HepG2 (cell line): Measurements from ENCODE around the gene ZKSCAN4. TPM values are rescaled to one million over a fixed set of nuclear protein-coding genes. Genes with fewer than 3 reads are reported as not detected.
A peak's percentile ranks its signal among the peaks of the same experiment; 100 is the strongest.

Experiments
- ATAC-seq: fragments of 200-7000 bp; cut with Tn5 transposase; 3 replicates; pipeline ENCODE4 v1.9.1; 2020; ENCODE audit warnings: mild to moderate bottlenecking, moderate library complexity
- BruUV-seq: library from RNA; stranded (reverse); fragments of 400-500 nt; replicated peaks from 2 replicates; lab custom pipeline; 2021; lab: Mats Ljungman, UMichigan
- CTCF ChIA-PET: fragments of 300-600 bp; formaldehyde crosslinking; extraction: SDS; loops from one replicate; lab custom pipeline; 2021; ENCODE audit warnings: low total read pairs, inconsistent platforms, low intra/inter-chr PET ratio; lab: Yijun Ruan, JAX
- POLR2A ChIA-PET: fragments of 350-600 bp; sonication (Branson Sonifier 250); formaldehyde crosslinking; loops from one replicate; lab custom pipeline; 2020; ENCODE audit warnings: antibody characterized with exemption, inconsistent platforms; lab: Yijun Ruan, JAX
- DNase-seq: peaks from one replicate; pipeline ENCODE4 v3.0.0-alpha.2; 2015; ENCODE audit warnings: low spot score
- FAIRE-seq: peaks from 3 replicates; lab custom pipeline; 2011; peaks lifted over from hg19 to GRCh38; lab: Jason Lieb, UNC
- H2AFZ ChIP-seq: one replicate; pipeline ENCODE4 v1.6.1; 2011; ENCODE audit warnings: low read length, inconsistent platforms
- H3K27ac ChIP-seq: fragments of 300-600 bp; 3 replicates; pipeline ENCODE4 v1.8.0; 2011; ENCODE audit warnings: mixed run types, mild to moderate bottlenecking, mixed read lengths, low read length, inconsistent platforms; ENCODE audit not compliant: insufficient read depth; ENCODE audit errors: extremely low read length
- H3K27me3 ChIP-seq, 2 experiments: fragments of 200-600 bp in 1 of 2; 2 replicates in 1 of 2; 3 replicates in 1 of 2; pipeline versions ENCODE4 v1.6.0 to v1.8.0; 2011; ENCODE audit warnings: low read length in 2 of 2, mild to moderate bottlenecking in 2 of 2, moderate library complexity in 2 of 2, inconsistent platforms in 1 of 2; ENCODE audit not compliant: insufficient read depth in 2 of 2, control insufficient read depth in 1 of 2
- H3K36me3 ChIP-seq, 2 experiments: fragments of 200-600 bp in 1 of 2; replicated peaks in 1 of 2; 2 replicates in 1 of 2; 3 replicates in 1 of 2; pipeline versions ENCODE4 v1.5.1 to v1.8.0; 2011; ENCODE audit warnings: low read length in 2 of 2, inconsistent platforms in 1 of 2; ENCODE audit not compliant: insufficient read depth in 2 of 2, control insufficient read depth in 1 of 2
- H3K4me1 ChIP-seq: 2 replicates; pipeline ENCODE4 v1.5.1; 2012; ENCODE audit warnings: low read length, inconsistent platforms; ENCODE audit not compliant: insufficient read depth
- H3K4me2 ChIP-seq: 2 replicates; pipeline ENCODE4 v1.6.0; 2011; ENCODE audit warnings: low read depth, low read length, inconsistent platforms
- H3K4me3 ChIP-seq, 3 experiments: fragments of 200-600 bp in 1 of 3; sonication (generic), shearing (Covaris generic) in 1 of 3; replicated peaks in 1 of 3; 2 replicates each; pipeline ENCODE4 v1.5.1; 2011 to 2016; ENCODE audit warnings: low read length in 3 of 3, inconsistent platforms in 2 of 3, low read depth in 2 of 3, mild to moderate bottlenecking in 2 of 3, control low read depth in 1 of 3, mixed read lengths in 1 of 3; ENCODE audit not compliant: insufficient read depth in 1 of 3
- H3K79me2 ChIP-seq: one replicate; pipeline ENCODE4 v1.6.1; 2011; ENCODE audit warnings: low read length, inconsistent platforms; ENCODE audit not compliant: insufficient read depth
- H3K9ac ChIP-seq: 2 replicates; pipeline ENCODE4 v1.6.0; 2011; ENCODE audit warnings: mild to moderate bottlenecking, low read depth, low read length, inconsistent platforms; ENCODE audit not compliant: insufficient read depth
- H3K9me3 ChIP-seq: 2 replicates; pipeline ENCODE4 v1.5.1; 2012; ENCODE audit warnings: mild to moderate bottlenecking, low read length
- H4K20me1 ChIP-seq: 2 replicates; pipeline ENCODE4 v1.6.0; 2011; ENCODE audit warnings: inconsistent platforms, mild to moderate bottlenecking, low read length, moderate library complexity; ENCODE audit not compliant: insufficient read depth
- MAFF ChIP-seq: IDR thresholded peaks from 2 replicates; pipeline ENCODE4 v1.6.1; 2011; ENCODE audit warnings: low read depth, low read length, improper control_type of control experiment
- MAFK ChIP-seq, 2 experiments: IDR thresholded peaks in 1 of 2; conservative IDR thresholded peaks in 1 of 2; 2 replicates each; pipeline ENCODE4 v1.6.1; 2011; ENCODE audit warnings: improper control_type of control experiment in 2 of 2, low read length in 2 of 2
- MED13 ChIP-seq: sonication (generic); formaldehyde crosslinking; IDR thresholded peaks from 2 replicates; pipeline ENCODE4 v1.5.0; 2020; ENCODE audit warnings: missing genetic modification reagents
- MED8 ChIP-seq: sonication (generic); formaldehyde crosslinking; IDR thresholded peaks from 2 replicates; pipeline ENCODE4 v1.8.1; 2023; ENCODE audit warnings: mild to moderate bottlenecking, missing genetic modification reagents; ENCODE audit not compliant: insufficient replicate concordance
- MEIS2 ChIP-seq: sonication (generic); formaldehyde crosslinking; IDR thresholded peaks from 2 replicates; pipeline ENCODE4 v1.9.0; 2021; ENCODE audit warnings: mild to moderate bottlenecking, missing genetic modification reagents
- MLX ChIP-seq: IDR thresholded peaks from 2 replicates; pipeline ENCODE4 v1.6.1; 2016
- ZKSCAN1 ChIP-seq: fragments of 150-350 bp; IDR thresholded peaks from 2 replicates; pipeline ENCODE4 v1.6.1; 2014; ENCODE audit warnings: low read length
- ZNF24 ChIP-seq: fragments of 450-650 bp; IDR thresholded peaks from 2 replicates; pipeline ENCODE4 v1.6.1; 2017; ENCODE audit warnings: antibody characterized with exemption, mild to moderate bottlenecking
- ZNF362 ChIP-seq: sonication (generic); formaldehyde crosslinking; IDR thresholded peaks from 2 replicates; pipeline ENCODE4 v1.4.0; 2020; ENCODE audit warnings: missing genetic modification reagents, mild to moderate bottlenecking, borderline replicate concordance
- ZNF512 ChIP-seq: sonication (generic); formaldehyde crosslinking; IDR thresholded peaks from 2 replicates; pipeline ENCODE4 v1.4.0; 2020; ENCODE audit warnings: mild to moderate bottlenecking, missing genetic modification reagents
- ZNF549 ChIP-seq: sonication (generic); formaldehyde crosslinking; IDR thresholded peaks from 2 replicates; pipeline ENCODE4 v1.5.0; 2020; ENCODE audit warnings: missing genetic modification reagents
- ZNF564 ChIP-seq: sonication (generic); formaldehyde crosslinking; IDR thresholded peaks from 2 replicates; pipeline ENCODE4 v1.8.1; 2023; ENCODE audit warnings: mild to moderate bottlenecking, missing genetic modification reagents
- WGBS: methylation state at CpG from one replicate; pipeline ENCODE4 v1.1.6; 2017; ENCODE audit warnings: low lambda C conversion rate; 5-methylcytosine and 5-hydroxymethylcytosine counted together
- in situ Hi-C: cut with HindIII; loops from 2 replicates; pipeline ENCODE4 v1.10.0; 2017; ENCODE audit warnings: low pct_unique_long_range_greater_than_20kb; ENCODE audit not compliant: extremely low pct_ligation_motif_present
- intact Hi-C: fragments of 100-400 bp; cut with micrococcal nuclease; formaldehyde crosslinking; loops from one replicate; pipeline ENCODE4 v1.10.0; 2022; ENCODE audit not compliant: unreplicated experiment
- polyA plus RNA-seq, 8 experiments: library from polyadenylated mRNA; depleted of rRNA in 3 of 8; stranded (reverse) in 7 of 8; unstranded in 1 of 8; fragments of >200 nt; fragmentation: Illumina TruSeq in 4 of 8; extraction: Trizol in 4 of 8; gene quantifications; 2 replicates each; pipeline versions ENCODE4 v1.2.1 to v1.2.3, GENCODE V29; 2011 to 2016; ENCODE audit warnings: low read depth in 4 of 8, missing spikeins in 1 of 8, mixed read lengths in 1 of 8; ENCODE audit not compliant: insufficient read depth in 1 of 8
- total RNA-seq, 5 experiments: library from RNA; depleted of rRNA; stranded (reverse); fragments of >200 nt; fragmentation: Illumina TruSeq; extraction: Trizol; gene quantifications; 2 replicates each; pipeline ENCODE4 v1.2.3, GENCODE V29; 2016; ENCODE audit warnings: low read depth in 1 of 5

Gene ZKSCAN4
- total and polyA plus RNA-seq, 2 of the 13 experiments (the other 11 are each of a cell fraction or from before 2014, with no cell fraction given): 2.9 to 7.8 TPM

- POLR2A ChIA-PET: no interaction called here
- no peak for FAIRE-seq
- peaks cover 12 to 37% of the 10 kb centered on the region in 2 experiments for H3K36me3 ChIP-seq
These were observed 8.1 kb downstream of the ZKSCAN4 start for GRCh38 chr6:28243946-28244345.

More at GRCh38 chr6:28243946-28244345, 8.1 kb downstream of the ZKSCAN4 start:
- 100% methylated on average over 3 of the region's 3 CpGs for WGBS
- H3K4me2 ChIP-seq: no peak overlapping the region
- no peak overlapping the region for H2AFZ ChIP-seq
- no peaks in the 10 kb centered on the region for H4K20me1 ChIP-seq
- H3K9ac ChIP-seq: no peak overlapping the region
- CTCF ChIA-PET: no interaction called here
- no peak overlapping the region for H3K4me3 ChIP-seq
- in situ Hi-C loops: no loop called here
- intact Hi-C loops: no loop called here
- H3K9me3 ChIP-seq: no peaks in the 10 kb centered on the region
- ATAC-seq (no peak), DNase-seq (no peak)
- TF ChIP-seq ZNF362 (CRISPR knock-in tag) (no peak), ZNF549 (no peak), MED8 (no peak), ZNF24 (no peak), ZKSCAN1 (no peak), MAFF (peak; percentile 63), MAFK (conservative IDR thresholded peaks at IDR 0.05 in 1 of 2, IDR thresholded peaks at IDR 0.05 in 1 of 2; ENCODE audit: low read length in 2 of 2) (peak; percentile 16 to 64; a peak in 2 of 4 replicates), MLX (CRISPR knock-in tag) (no peak), MED13 (CRISPR knock-in tag) (no peak), ZNF512 (no peak), MEIS2 (CRISPR knock-in tag) (no peak), ZNF564 (CRISPR knock-in tag) (no peak)
- H3K27ac ChIP-seq: no peak overlapping the region
- no peaks in the 10 kb centered on the region for H3K4me1 ChIP-seq
- BruUV-seq: no TSS peak
- H3K27me3 ChIP-seq: no peaks in the 10 kb centered on the region
- H3K79me2 ChIP-seq: no peaks in the 10 kb centered on the region
